ENCODE results near the gene TAOK2.
"Not testable (repeated sequence)": the region's sequence is repeated elsewhere in the genome, so short reads cannot be mapped to it uniquely, and the experiment has no call there.

TAOK2 gene

GRCh38 chr16:30026449-30026848, 52.8 kb downstream of the TAOK2 start:
- DNase-seq: no peak

DNA sequence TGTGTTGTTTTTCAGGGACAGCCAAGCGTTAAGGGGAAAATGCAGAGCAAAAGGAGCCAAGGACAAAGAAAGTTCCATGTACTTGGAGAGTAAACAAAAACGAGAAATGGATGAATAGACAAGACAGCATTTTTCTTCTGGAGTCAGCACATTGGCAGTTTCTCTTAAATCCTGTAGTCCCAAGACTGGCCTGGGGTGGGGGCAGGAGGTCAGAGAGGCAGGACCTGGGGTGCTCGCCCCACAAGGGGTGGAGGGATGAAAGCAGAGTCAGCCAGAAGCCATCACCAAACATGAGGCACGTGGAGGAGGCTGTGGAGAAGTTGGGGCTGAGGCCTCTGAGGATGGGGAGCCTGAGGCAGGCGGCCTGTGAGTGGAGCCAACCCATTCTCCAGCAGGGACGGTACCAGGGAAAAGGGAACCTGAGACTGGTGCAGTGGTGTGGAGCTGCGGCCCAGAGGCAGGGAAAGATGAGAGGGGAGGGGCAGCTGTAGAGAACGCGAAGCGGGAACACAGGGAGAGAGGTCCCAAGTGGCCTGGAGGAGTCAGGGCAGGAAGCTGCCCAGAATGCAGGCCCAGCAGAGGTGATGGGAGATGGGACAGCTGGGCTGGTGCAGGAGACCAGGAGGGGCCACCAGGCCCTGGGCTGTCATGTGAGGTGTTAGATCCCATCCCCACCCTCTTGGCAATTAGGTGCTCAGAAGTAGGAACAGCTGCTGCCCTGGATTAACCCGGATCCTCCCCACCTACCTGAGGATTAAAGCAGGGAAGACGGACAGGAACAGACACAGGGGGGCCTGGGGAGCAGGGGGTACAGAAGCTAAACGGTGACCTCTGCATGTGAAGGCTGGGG, 54.1 kb downstream of the TAOK2 start:
- DNase-seq: no peak

DNA sequence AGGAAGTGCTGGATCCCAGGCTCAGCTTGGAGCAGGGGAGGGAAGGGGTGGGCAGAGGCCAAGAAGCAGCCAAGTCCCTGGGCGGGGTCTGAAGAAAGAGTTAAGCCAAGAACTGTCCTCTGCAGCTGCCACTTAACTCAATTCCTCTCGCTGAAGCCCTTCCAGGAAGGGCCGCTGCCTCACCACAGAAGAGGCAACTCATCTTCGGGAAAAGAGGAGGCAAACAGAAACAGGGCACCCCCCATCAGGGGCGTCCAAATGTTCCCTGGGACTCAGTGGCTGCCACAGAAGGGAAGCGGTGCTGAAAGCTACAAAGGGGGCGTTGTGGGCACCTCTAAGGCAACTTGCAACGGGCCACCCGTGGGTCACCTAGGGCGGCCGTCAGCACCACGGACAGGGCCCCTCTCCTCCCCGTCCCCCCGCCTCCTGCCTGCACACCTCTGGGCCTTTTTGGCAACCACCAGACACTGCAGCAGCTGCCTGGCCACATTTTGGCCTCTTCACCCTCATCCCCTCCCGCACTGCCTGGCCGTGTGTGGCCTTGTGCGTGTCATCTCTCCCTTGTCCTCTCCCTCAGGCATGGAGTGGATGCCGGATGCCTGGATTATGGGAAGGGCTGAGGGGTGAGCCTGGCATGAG, 54.9 kb downstream of the TAOK2 start:
- DNase-seq: no peak

- DNase-seq: no peak
These were observed 56.5 kb downstream of the TAOK2 start for GRCh38 chr16:30030011-30030685.

DNA sequence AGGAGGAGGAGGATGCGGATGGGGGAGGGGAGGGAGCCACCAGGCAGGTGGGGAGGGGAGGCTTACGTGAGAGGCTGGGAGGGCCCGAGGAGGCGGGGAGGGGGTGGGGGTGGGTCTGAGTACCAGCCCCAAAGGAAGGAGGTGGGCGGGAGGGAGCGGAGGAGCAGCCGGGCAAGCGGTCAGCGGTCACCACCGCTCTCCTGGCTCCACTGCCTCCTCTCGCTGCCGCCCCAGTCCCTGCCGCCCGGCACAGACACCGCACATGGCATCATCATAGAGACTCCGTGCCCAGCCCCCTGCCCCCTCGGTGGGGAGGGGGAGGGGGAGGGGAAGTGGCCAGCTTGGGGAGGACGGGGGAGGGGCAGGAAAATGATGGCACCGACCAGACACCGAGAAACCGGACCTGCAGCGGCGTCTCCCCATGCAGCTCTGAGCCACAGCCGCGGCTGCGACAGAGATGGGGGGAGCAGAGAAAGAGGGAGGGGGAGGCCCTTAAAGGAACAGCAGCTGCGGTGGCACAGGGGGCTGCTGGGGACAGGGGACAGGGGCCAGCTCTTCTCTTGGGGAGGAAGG, 57.3 kb downstream of the TAOK2 start, which contains the start of gene TLCD3B:
Gene TLCD3B, minus strand, starts transcription at position 431 of the 573 bp plus-strand sequence. CDS start 744 bp downstream, outside the sequence.
- DNase-seq: no peak

DNA sequence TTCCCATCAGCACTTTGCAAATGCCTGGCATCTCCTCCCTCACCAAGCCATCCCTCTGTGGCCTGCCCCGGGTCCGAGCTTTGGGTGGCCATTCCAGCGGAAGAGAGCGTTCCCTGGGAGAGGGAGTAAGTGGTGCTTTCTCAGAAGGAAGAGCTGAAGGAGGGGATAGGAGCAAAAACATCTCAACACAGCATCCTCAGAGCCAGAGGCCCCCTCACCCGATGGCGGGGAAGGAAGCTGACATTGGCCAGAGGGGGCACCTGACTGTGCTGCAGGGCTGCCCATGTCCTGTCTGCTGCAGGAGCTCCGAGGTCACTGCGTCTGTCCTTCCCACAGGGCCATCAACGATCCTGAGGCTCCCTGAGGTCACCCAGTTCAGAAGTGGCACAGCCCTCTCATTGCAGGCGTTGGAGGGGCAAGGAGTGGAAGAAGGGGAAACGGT, 57.8 kb downstream of the TAOK2 start:
- no peak for DNase-seq

DNA sequence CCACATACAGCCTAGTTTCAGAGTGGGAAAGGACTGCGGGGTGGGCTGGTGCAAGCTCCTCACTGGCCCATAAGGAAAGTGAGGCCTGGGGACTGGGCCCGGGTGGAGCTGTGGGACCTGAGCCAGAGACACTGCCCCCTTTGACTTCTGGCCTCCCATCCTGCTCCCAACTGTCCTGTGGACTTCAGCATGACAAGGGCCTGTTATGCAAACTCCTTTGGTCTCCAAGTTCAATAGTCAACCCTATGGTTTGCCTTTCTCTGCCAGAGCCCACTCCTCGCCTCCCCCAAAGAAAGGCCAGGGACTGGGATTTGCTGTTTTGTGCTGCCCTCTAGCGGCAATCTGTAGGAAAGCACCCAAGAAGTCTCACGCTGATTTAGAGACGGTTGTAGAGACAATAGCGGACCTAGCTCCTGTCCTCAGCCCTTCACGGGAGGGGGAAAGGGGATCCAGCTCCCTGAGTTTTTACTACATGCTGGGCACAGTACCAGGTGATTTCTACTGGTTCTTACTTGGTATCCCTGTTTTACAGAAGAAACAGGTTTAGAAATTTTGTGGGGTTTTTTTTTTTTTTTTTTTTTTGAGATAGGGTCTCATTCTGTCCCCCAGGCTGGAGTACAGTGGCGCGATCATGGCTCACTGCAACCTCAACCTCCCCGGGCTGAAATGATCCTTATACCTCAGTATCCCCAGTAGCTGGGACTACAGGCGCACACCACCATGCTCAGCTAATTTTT, 58.6 kb downstream of the TAOK2 start:
- peak; percentile 19 to 37 (median 28) for DNase-seq

DNA sequence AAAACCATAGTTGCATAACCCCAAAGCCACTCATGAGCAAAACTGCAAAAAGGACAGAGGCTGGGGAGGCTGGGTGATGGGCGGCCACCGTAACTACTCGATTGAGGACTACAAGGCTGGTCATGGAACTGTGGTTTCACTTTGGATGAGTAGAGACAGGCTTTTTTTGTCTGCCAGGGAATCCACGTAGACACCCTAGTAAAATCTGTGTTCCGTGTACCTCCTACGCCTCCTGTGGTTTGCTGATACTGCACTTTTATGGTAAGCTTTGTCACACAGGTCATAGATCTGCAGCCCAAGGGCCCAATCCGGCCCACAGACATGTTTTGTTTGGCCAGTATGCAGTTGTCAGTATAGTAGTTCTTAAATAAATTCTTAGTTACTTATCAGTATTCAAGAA, 59.6 kb downstream of the TAOK2 start:
- DNase-seq: no peak

DNA sequence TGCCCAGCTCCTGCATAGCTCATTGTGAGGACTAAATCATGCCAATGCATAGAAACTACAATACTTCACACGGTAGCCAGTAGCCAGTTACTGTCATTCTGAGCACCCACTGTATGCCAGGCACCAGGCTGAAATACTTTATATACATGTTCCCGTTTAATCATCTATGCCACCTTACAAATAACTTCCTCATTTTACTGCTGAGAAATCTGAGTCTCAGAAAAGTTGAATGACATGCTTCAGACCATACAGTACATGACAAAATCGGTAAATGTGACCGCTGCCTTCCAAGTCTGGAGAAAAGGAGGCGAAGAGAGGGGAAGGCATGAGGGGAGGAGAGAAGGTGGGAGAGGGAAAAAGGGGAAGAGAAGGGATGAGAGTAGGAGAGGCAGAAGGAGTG, 66.6 kb downstream of the TAOK2 start:
- DNase-seq: no peak

DNA sequence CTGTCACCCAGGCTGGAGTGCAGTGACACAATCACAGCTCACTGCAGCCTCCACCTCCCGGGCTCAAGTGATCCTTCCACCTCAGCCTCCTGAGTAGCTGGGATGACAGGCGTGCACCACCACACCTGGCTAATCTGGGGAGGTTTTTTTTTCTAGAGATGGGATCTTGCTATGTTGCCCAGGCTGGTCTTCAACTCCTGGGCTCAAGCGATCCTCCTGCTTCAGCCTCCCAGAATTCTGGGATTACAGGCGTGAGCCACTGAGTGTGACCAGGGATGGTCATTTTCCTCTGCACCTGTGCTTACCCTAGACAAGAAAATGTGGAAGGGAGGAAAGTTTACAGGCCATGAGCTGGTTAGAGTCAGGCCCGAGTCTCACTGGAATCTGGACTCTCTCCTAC, 67.0 kb downstream of the TAOK2 start:
- DNase-seq: not testable (repeated sequence)

- no peak for DNase-seq
These were observed 68.2 kb downstream of the TAOK2 start for GRCh38 chr16:30041841-30042240.

Data from activated CD4-positive, CD25-positive, alpha-beta regulatory T cell (primary cell).